Measurements from ENCODE around the gene ASIC2. TPM values are rescaled to one million over a fixed set of nuclear protein-coding genes. Genes with fewer than 3 reads are reported as not detected.

Gene ASIC2
- total RNA-seq, 1 experiment from 2014 or later: 0.74 TPM

DNA sequence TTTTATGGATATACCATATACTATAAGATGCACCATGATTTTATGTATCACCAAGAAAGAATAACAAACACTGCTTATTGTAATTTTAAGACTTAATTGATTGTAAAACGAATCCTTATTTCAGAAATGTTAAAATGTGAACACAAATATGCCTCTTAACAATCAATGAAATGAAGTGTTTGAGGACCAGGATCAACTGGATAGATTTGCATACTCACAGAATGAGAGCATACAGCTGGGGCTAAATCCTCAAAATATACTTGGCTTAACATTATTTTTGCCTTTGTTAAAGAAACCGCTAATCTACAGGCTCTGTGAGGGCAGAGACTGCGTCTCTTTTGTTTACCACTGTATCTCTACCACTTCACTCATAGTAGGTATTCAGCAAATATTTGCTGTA lies 207.8 kb downstream of the ASIC2 start:
- no peaks in the 10 kb centered on the region for H3K23me2 ChIP-seq (ENCODE audit: insufficient read length, low read depth, low read length, poor library complexity, severe bottlenecking)
- no peaks in the 10 kb centered on the region for H3K9me3 ChIP-seq (ENCODE audit: control insufficient read depth, low read depth, low read length)
- H3K79me1 ChIP-seq (ENCODE audit: insufficient read depth, low read depth, low read length, poor library complexity, severe bottlenecking): no peaks in the 10 kb centered on the region
- Mint-ChIP-seq H3K27me3 (ENCODE audit: low read depth) (peaks cover 60% of the 10 kb centered on the region), H3K9me3 (no peaks in the 10 kb centered on the region), H3K27ac (no peak overlapping the region), H3K4me3 (no peak overlapping the region), H3K4me1 (no peaks in the 10 kb centered on the region), H3K36me3 (ENCODE audit: insufficient read depth in 1 of 3, low read depth in 3 of 3) (no peaks in the 10 kb centered on the region)
- no CpG with 5 or more reads among the region's 3 CpGs for WGBS (ENCODE audit: extremely low coverage, insufficient read length, low lambda C conversion rate)
- no peak overlapping the region for H3K18ac ChIP-seq (ENCODE audit: insufficient read length, low read depth, low read length)
- no peak overlapping the region for H3K4me2 ChIP-seq (ENCODE audit: insufficient read depth, insufficient read length, low read length)
- no peak overlapping the region for H4K91ac ChIP-seq (ENCODE audit: insufficient read length, low read depth, low read length)
- DNase-seq: no peak
- no peak overlapping the region for H2BK20ac ChIP-seq (ENCODE audit: low read depth, low read length, poor library complexity, severe bottlenecking)
- no peak overlapping the region for H2BK120ac ChIP-seq (ENCODE audit: low read depth, low read length, poor library complexity, severe bottlenecking)
- no peak overlapping the region for H4K5ac ChIP-seq (ENCODE audit: insufficient read length, low read depth, low read length)
- no peak overlapping the region for H2BK5ac ChIP-seq (ENCODE audit: insufficient read length, low read length)
- no peak overlapping the region for H3K56ac ChIP-seq (ENCODE audit: insufficient read length, low read depth, low read length)
- H3K9ac ChIP-seq (ENCODE audit: extremely low read depth, insufficient read length, low read length): no peak overlapping the region
- no peak overlapping the region for H3K27ac ChIP-seq (ENCODE audit: insufficient read length, low read depth, low read length)
- H2BK15ac ChIP-seq (ENCODE audit: low read depth, low read length): no peak overlapping the region
- H4K20me1 ChIP-seq (ENCODE audit: control insufficient read depth, insufficient read depth, insufficient read length): no peaks in the 10 kb centered on the region
- no peak overlapping the region for H3K4ac ChIP-seq (ENCODE audit: low read depth, low read length)
- H3K23ac ChIP-seq (ENCODE audit: insufficient read length, low read depth, low read length): no peak overlapping the region
- H3K14ac ChIP-seq (ENCODE audit: insufficient read depth, low read length): no peak overlapping the region
- H2BK12ac ChIP-seq (ENCODE audit: insufficient read length, low read depth, low read length): no peak overlapping the region
- TF ChIP-seq, protein P1, sequence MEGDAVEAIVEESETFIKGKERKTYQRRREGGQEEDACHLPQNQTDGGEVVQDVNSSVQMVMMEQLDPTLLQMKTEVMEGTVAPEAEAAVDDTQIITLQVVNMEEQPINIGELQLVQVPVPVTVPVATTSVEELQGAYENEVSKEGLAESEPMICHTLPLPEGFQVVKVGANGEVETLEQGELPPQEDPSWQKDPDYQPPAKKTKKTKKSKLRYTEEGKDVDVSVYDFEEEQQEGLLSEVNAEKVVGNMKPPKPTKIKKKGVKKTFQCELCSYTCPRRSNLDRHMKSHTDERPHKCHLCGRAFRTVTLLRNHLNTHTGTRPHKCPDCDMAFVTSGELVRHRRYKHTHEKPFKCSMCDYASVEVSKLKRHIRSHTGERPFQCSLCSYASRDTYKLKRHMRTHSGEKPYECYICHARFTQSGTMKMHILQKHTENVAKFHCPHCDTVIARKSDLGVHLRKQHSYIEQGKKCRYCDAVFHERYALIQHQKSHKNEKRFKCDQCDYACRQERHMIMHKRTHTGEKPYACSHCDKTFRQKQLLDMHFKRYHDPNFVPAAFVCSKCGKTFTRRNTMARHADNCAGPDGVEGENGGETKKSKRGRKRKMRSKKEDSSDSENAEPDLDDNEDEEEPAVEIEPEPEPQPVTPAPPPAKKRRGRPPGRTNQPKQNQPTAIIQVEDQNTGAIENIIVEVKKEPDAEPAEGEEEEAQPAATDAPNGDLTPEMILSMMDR (conservative IDR thresholded peaks at IDR 0.05): no peak
- H2AFZ ChIP-seq (ENCODE audit: low read length): no peak overlapping the region
- H3T11ph ChIP-seq (ENCODE audit: low read length): no peak overlapping the region
- no peak overlapping the region for H2AK5ac ChIP-seq (ENCODE audit: insufficient read length, low read length)
- no peaks in the 10 kb centered on the region for H3K27me3 ChIP-seq (ENCODE audit: insufficient read depth, low read length)
- no peaks in the 10 kb centered on the region for H3K79me2 ChIP-seq (ENCODE audit: insufficient read depth, low read length)
- H4K8ac ChIP-seq (replicated peaks; ENCODE audit: insufficient read length, low read depth, low read length): no peak overlapping the region
- no peaks in the 10 kb centered on the region for H3K4me1 ChIP-seq (ENCODE audit: insufficient read depth, low read length)

Data from H9 (cell line).